Transverse colon (tissue), 4 donors: ENCODE results near the gene PLCL2. TPM values are rescaled to one million over a fixed set of nuclear protein-coding genes. Genes with fewer than 3 reads are reported as not detected.

Experiments used
- DNase-seq: peaks from one replicate; pipeline ENCODE4 v3.0.0-alpha.2; 2019
- H3K27ac ChIP-seq, 4 donors: fragments of 200-600 bp; sonication (generic); 2 replicates each; pipeline ENCODE4 v1.5.1; 2016 to 2018; ENCODE audit warnings: inconsistent platforms in 4 of 4
- H3K27me3 ChIP-seq: fragments of 200-600 bp; sonication (generic); 2 replicates; pipeline ENCODE4 v1.5.1; 2017; ENCODE audit warnings: inconsistent platforms
- H3K36me3 ChIP-seq, 4 donors: fragments of 200-600 bp; sonication (generic); 2 replicates each; pipeline ENCODE4 v1.5.1; 2017 to 2019; ENCODE audit warnings: inconsistent platforms in 4 of 4
- H3K4me1 ChIP-seq, 4 donors: fragments of 200-600 bp; sonication (generic); 2 replicates each; pipeline ENCODE4 v1.5.1; 2017 to 2020; ENCODE audit warnings: inconsistent platforms in 4 of 4
- H3K4me3 ChIP-seq, 4 donors: fragments of 200-600 bp; sonication (generic); 1 replicate in 1 of 4; 2 replicates in 3 of 4; pipeline versions ENCODE4 v1.5.1 to v1.6.1; 2017 to 2019; ENCODE audit warnings: inconsistent platforms in 4 of 4
- H3K9me3 ChIP-seq, 2 donors: fragments of 200-600 bp; sonication (generic); 2 replicates each; pipeline ENCODE4 v1.5.1; 2017 to 2019; ENCODE audit warnings: inconsistent platforms in 2 of 2
- CTCF ChIP-seq, 5 experiments: fragments of 200-600 bp in 3 of 5; fragments of 450-650 bp in 2 of 5; sonication (generic) in 3 of 5; IDR thresholded peaks; 1 replicate in 2 of 5; 2 replicates in 3 of 5; pipeline ENCODE4 v1.5.1; 2016 to 2017; ENCODE audit warnings: antibody characterized with exemption in 5 of 5, inconsistent platforms in 3 of 5, mild to moderate bottlenecking in 2 of 5, moderate library complexity in 1 of 5
- EP300 ChIP-seq: sonication (generic); formaldehyde crosslinking; IDR thresholded peaks from one replicate; pipeline ENCODE4 v1.6.1; 2017; ENCODE audit warnings: antibody characterized with exemption, low read depth
- POLR2A ChIP-seq: fragments of 450-650 bp; IDR thresholded peaks from one replicate; pipeline ENCODE4 v1.6.1; 2016; ENCODE audit warnings: antibody characterized with exemption, mild to moderate bottlenecking, moderate library complexity
- POLR2AphosphoS5 ChIP-seq, 3 donors: sonication (generic); formaldehyde crosslinking; IDR thresholded peaks; one replicate each; pipeline ENCODE4 v1.6.1; 2016; ENCODE audit warnings: antibody characterized with exemption in 3 of 3
- WGBS, 2 donors: methylation state at CpG; one replicate each; pipeline ENCODE4 v1.1.5; 2018; ENCODE audit warnings: low coverage in 1 of 2; 5-methylcytosine and 5-hydroxymethylcytosine counted together
- in situ Hi-C, 4 donors: fragments of 200-750 bp; cut with MboI; loops; one replicate each; pipeline versions ENCODE4 v1.15.0 to v1.15.1; 2017; ENCODE audit warnings: low sequenced_read_pairs in 3 of 4, low pct_ligation_motif_present in 1 of 4, low pct_unique_long_range_greater_than_20kb in 1 of 4
- intact Hi-C: fragments of 100-400 bp; cut with DNase I; formaldehyde crosslinking; loops from one replicate; pipeline ENCODE4 v1.15.1; 2023; ENCODE audit warnings: low total_unique reads
- total RNA-seq, 4 donors: library from RNA; depleted of rRNA; stranded (reverse); fragments of >200 nt; gene quantifications; one replicate each; pipeline ENCODE4 v1.1.0, GENCODE V29; 2016

PLCL2 gene
- total RNA-seq, 4 donors from 2014 or later: 17.2 to 41.4 (median 35.9) TPM

- Histone ChIP-seq H3K36me3 (no peaks in the 10 kb centered on the region), H3K9me3 (no peaks in the 10 kb centered on the region), H3K4me1 (no peaks in the 10 kb centered on the region), H3K27me3 (no peaks in the 10 kb centered on the region), H3K4me3 (no peak overlapping the region), H3K27ac (no peak overlapping the region)
- in situ Hi-C loops: no loop called here
- intact Hi-C loops: no loop called here
- 88 to 95% methylated on average over 2 of the region's 2 CpGs for WGBS, 2 donors
- TF ChIP-seq EP300 (no peak), POLR2A (no peak)
- no peak for DNase-seq
Measured at GRCh38 chr3:16861432-16861831, 23.3 kb upstream of the PLCL2 start.

- in situ Hi-C loops: no loop called here
- no peak for DNase-seq
- Histone ChIP-seq H3K36me3 (no peaks in the 10 kb centered on the region), H3K4me1 (no peaks in the 10 kb centered on the region), H3K4me3 (no peak overlapping the region), H3K27me3 (no peaks in the 10 kb centered on the region), H3K9me3 (no peaks in the 10 kb centered on the region), H3K27ac (no peak overlapping the region)
- no peak for TF ChIP-seq POLR2AphosphoS5 (IDR thresholded peaks at IDR 0.05)
- no peak for TF ChIP-seq POLR2A
- no peak for TF ChIP-seq EP300
- no peak for TF ChIP-seq CTCF (IDR thresholded peaks at IDR 0.05)
- intact Hi-C loops: no loop called here
- 69 to 75% methylated on average over 5 of the region's 5 CpGs for WGBS, 2 donors
Measured at GRCh38 chr3:16864610-16865313, 20.0 kb upstream of the PLCL2 start.

- 80 to 94% methylated on average over 1 of the region's 1 CpG for WGBS, 2 donors
- Histone ChIP-seq H3K4me1 (no peaks in the 10 kb centered on the region), H3K9me3 (no peaks in the 10 kb centered on the region), H3K36me3 (no peaks in the 10 kb centered on the region), H3K27ac (no peak overlapping the region), H3K4me3 (no peak overlapping the region), H3K27me3 (no peaks in the 10 kb centered on the region)
- in situ Hi-C loops: no loop called here
- no peak for DNase-seq
- TF ChIP-seq EP300: no peak
- TF ChIP-seq CTCF (IDR thresholded peaks at IDR 0.05): no peak
- intact Hi-C loops: no loop called here
Measured at GRCh38 chr3:16865335-16865734, 19.4 kb upstream of the PLCL2 start.

- 33 to 37% methylated on average over 3 of the region's 3 CpGs for WGBS, 2 donors
- no peaks in the 10 kb centered on the region for H3K27me3 ChIP-seq
- H3K27ac ChIP-seq: no peak overlapping the region
- H3K4me3 ChIP-seq: no peak overlapping the region
- TF ChIP-seq POLR2A: no peak
- TF ChIP-seq POLR2AphosphoS5 (IDR thresholded peaks at IDR 0.05): no peak
- TF ChIP-seq EP300: no peak
- no peak for TF ChIP-seq CTCF (IDR thresholded peaks at IDR 0.05)
- H3K9me3 ChIP-seq: no peaks in the 10 kb centered on the region
- no peaks in the 10 kb centered on the region for H3K4me1 ChIP-seq
- in situ Hi-C loops: no loop called here
- DNase-seq: no peak
- intact Hi-C loops: no loop called here
- H3K36me3 ChIP-seq: no peaks in the 10 kb centered on the region
Measured at GRCh38 chr3:16866571-16866970, 18.2 kb upstream of the PLCL2 start.

GRCh38 chr3:16868513-16868912, 16.2 kb upstream of the PLCL2 start:
- H3K4me1 ChIP-seq: no peaks in the 10 kb centered on the region
- H3K9me3 ChIP-seq: no peaks in the 10 kb centered on the region
- no peak for DNase-seq
- WGBS, 2 donors: 97 to 100% methylated on average over 1 of the region's 1 CpG
- no peak for TF ChIP-seq CTCF (IDR thresholded peaks at IDR 0.05)
- no peak for TF ChIP-seq POLR2AphosphoS5 (IDR thresholded peaks at IDR 0.05)
- no peak for TF ChIP-seq POLR2A
- no peak for TF ChIP-seq EP300
- in situ Hi-C loops: no loop called here
- H3K4me3 ChIP-seq: no peak overlapping the region
- no peaks in the 10 kb centered on the region for H3K36me3 ChIP-seq
- H3K27ac ChIP-seq: no peak overlapping the region
- intact Hi-C loops: no loop called here
- no peaks in the 10 kb centered on the region for H3K27me3 ChIP-seq
